ENCODE data around the gene TAF11L3.
"Not testable (repeated sequence)": the region's sequence is repeated elsewhere in the genome, so short reads cannot be mapped to it uniquely, and the experiment has no call there.

TAF11L3 gene

DNA sequence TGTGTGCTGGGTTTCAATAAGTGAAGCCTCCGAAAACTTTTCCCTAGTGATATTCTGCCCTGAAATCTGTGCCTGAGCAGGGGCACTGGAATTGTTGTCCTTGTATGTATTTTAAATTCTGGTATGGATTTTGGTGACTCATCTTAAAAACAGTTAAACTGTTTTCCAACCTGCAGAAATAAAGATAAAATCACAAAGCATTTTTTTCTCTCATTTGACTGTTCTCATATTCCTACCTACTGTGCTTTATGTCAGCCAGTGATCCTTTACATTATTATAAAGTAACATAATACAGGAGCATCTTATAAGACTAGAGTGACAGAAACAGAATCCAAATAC, 31.0 kb upstream of the TAF11L3 start:
- no peak for DNase-seq (ENCODE audit: low read depth)
- TF ChIP-seq MYC (IDR thresholded peaks at IDR 0.05; ENCODE audit: low read depth, low read length) (no peak), POLR2A (IDR thresholded peaks at IDR 0.05; ENCODE audit: extremely low read depth, insufficient read length) (no peak)
- TF ChIP-seq, protein P1, sequence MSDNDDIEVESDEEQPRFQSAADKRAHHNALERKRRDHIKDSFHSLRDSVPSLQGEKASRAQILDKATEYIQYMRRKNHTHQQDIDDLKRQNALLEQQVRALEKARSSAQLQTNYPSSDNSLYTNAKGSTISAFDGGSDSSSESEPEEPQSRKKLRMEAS (IDR thresholded peaks at IDR 0.05; ENCODE audit: low read depth, low read length) = no peak
- TF ChIP-seq, protein P2, sequence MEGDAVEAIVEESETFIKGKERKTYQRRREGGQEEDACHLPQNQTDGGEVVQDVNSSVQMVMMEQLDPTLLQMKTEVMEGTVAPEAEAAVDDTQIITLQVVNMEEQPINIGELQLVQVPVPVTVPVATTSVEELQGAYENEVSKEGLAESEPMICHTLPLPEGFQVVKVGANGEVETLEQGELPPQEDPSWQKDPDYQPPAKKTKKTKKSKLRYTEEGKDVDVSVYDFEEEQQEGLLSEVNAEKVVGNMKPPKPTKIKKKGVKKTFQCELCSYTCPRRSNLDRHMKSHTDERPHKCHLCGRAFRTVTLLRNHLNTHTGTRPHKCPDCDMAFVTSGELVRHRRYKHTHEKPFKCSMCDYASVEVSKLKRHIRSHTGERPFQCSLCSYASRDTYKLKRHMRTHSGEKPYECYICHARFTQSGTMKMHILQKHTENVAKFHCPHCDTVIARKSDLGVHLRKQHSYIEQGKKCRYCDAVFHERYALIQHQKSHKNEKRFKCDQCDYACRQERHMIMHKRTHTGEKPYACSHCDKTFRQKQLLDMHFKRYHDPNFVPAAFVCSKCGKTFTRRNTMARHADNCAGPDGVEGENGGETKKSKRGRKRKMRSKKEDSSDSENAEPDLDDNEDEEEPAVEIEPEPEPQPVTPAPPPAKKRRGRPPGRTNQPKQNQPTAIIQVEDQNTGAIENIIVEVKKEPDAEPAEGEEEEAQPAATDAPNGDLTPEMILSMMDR (IDR thresholded peaks at IDR 0.05; ENCODE audit: low read depth, low read length) = no peak
- H3K4me3 ChIP-seq (ENCODE audit: low read depth, low read length) = no peak overlapping the region

DNA sequence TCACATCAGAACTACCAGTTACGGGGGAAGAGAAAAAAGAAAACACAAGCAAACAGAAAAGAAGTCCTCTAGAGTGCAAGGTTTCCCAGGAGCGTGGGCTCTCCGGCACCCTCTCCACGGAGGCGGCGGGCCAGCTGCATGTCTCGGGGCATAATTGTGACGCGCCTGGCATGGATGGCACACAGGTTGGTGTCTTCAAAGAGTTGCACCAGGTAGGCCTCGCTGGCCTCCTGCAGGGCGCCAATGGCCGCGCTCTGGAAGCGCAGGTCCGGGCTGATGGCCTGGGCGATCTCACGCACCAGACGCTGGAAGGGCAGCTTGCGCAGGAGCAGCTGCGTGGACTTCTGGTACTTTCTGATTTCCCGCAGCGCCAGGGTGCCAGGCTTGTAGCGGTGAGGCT, 26.9 kb upstream of the TAF11L3 start:
- DNase-seq (ENCODE audit: low read depth); H3K4me3 ChIP-seq (ENCODE audit: low read depth, low read length): not testable (repeated sequence)

- no peak for DNase-seq (ENCODE audit: low read depth)
- TF ChIP-seq POLR2A (IDR thresholded peaks at IDR 0.05; ENCODE audit: extremely low read depth, insufficient read length) = no peak
- TF ChIP-seq, protein P2 (IDR thresholded peaks at IDR 0.05; ENCODE audit: low read depth, low read length) = no peak
- no peak for TF ChIP-seq MYC (IDR thresholded peaks at IDR 0.05; ENCODE audit: low read depth, low read length)
- TF ChIP-seq, protein P1 (IDR thresholded peaks at IDR 0.05; ENCODE audit: low read depth, low read length) = no peak
- no peak overlapping the region for H3K4me3 ChIP-seq (ENCODE audit: low read depth, low read length)
These were observed 25.4 kb upstream of the TAF11L3 start for GRCh38 chr5:17492770-17493169.

DNA sequence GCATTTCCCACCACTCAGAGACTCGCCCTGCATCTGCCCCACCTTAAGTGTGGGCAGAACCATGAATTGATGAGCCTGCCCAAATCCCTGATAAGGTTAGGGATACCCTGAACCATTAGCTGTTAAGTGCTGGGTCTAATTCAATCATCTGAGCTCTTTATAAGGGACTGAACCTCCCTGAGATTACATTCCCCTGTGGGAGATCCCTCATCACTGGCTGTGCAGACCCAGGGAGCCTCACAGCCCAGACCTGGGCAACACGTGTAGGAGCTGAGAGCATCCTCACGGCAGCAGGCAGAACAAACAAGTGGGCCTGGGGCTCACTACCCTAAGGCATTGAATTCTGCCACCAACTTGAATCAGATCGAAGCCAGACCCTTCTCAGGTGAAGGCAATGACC, 20.7 kb upstream of the TAF11L3 start:
- no peak overlapping the region for H3K4me3 ChIP-seq (ENCODE audit: low read depth, low read length)
- TF ChIP-seq POLR2A (IDR thresholded peaks at IDR 0.05; ENCODE audit: extremely low read depth, insufficient read length) (no peak), MYC (IDR thresholded peaks at IDR 0.05; ENCODE audit: low read depth, low read length) (no peak)
- TF ChIP-seq, protein P2 (IDR thresholded peaks at IDR 0.05; ENCODE audit: low read depth, low read length) = no peak
- TF ChIP-seq, protein P1 (IDR thresholded peaks at IDR 0.05; ENCODE audit: low read depth, low read length) = no peak
- DNase-seq (ENCODE audit: low read depth) = no peak

DNA sequence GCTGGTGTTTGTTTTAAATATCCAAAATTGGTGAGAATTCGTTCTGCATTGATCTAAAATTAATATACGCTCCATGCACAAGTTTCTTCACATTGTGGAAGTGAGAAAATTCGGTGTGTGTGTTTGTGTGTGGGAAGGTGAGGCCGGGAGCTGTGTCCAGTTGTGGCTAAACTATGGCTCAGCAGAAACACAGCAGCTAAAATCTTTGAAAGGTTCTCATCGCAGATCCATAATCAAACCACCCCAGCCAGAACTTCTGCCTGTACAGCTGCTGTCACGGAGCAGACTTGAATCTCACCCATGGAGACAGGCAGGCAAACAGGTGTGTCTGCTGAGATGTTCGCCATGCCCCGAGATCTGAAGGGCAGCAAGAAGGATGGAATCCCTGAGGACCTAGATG, 20.2 kb upstream of the TAF11L3 start, which contains the start of gene TAF11L2:
TAF11L2 (plus strand) TSS at position 301 of the 400 bp plus-strand sequence.
- DNase-seq (ENCODE audit: low read depth); H3K4me3 ChIP-seq (ENCODE audit: low read depth, low read length): not testable (repeated sequence)

- DNase-seq (ENCODE audit: low read depth) = no peak
- TF ChIP-seq, protein P1 (IDR thresholded peaks at IDR 0.05; ENCODE audit: low read depth, low read length) = no peak
- TF ChIP-seq POLR2A (IDR thresholded peaks at IDR 0.05; ENCODE audit: extremely low read depth, insufficient read length) = no peak
- TF ChIP-seq, protein P2 (IDR thresholded peaks at IDR 0.05; ENCODE audit: low read depth, low read length) = no peak
- TF ChIP-seq MYC (IDR thresholded peaks at IDR 0.05; ENCODE audit: low read depth, low read length) = no peak
- H3K4me3 ChIP-seq (ENCODE audit: low read depth, low read length) = no peak overlapping the region
These were observed 6.3 kb upstream of the TAF11L3 start for GRCh38 chr5:17511775-17512325.

GRCh38 chr5:17517526-17517925, 641 bp upstream of the TAF11L3 start:
- not testable (repeated sequence) for H3K4me3 ChIP-seq (ENCODE audit: low read depth, low read length)

DNA sequence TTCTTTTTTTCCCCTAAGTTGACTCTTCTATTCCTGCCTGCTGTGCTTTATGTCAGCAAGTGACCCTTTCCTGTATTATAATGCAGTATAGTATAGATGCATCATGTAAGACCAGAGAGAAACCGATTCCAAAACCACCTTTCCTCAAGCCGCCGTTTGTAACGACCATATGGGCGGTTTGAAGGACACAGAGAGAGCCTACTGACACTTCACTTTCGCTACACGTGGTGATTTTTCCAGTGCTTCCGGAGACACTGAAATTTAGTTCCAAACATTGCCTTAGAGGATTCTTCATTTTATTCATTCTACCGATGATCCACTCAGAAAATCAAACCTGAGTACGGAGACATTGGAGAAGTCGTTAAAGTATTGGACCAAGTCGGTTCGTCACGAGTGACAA, 1.3 kb downstream of the TAF11L3 start:
- not testable (repeated sequence) for H3K4me3 ChIP-seq (ENCODE audit: low read depth, low read length); DNase-seq (ENCODE audit: low read depth)

More at GRCh38 chr5:17517526-17517925, 641 bp upstream of the TAF11L3 start:
- DNase-seq (ENCODE audit: low read depth) = not testable (repeated sequence)

DNA sequence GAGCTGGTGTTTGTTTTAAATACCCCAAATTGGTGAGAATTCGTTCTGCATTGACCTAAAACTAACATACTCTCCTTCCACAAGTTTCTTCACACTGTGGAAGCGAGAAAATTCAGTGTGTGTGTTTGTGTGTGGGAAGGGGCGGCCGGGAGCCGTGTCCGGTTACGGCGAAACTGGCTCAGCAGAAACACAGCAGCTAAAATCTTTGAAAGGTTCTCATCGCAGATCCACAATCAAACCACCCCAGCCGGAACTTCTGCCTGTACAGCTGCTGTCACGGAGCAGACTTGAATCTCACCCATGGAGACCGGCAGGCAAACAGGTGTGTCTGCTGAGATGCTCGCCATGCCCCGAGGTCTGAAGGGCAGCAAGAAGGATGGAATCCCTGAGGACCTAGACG, 3.3 kb downstream of the TAF11L3 start, which contains the start of gene TAF11L4:
TAF11L4 (plus strand) TSS at position 301 of the 400 bp plus-strand sequence.
- H3K4me3 ChIP-seq (ENCODE audit: low read depth, low read length); DNase-seq (ENCODE audit: low read depth): not testable (repeated sequence)

DNA sequence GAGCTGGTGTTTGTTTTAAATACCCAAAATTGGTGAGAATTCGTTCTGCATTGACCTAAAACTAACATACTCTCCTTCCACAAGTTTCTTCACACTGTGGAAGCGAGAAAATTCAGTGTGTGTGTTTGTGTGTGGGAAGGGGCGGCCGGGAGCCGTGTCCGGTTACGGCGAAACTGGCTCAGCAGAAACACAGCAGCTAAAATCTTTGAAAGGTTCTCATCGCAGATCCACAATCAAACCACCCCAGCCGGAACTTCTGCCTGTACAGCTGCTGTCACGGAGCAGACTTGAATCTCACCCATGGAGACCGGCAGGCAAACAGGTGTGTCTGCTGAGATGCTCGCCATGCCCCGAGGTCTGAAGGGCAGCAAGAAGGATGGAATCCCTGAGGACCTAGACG, 6.8 kb downstream of the TAF11L3 start, which contains the start of gene TAF11L5:
TAF11L5 (plus strand) TSS at position 301 of the 400 bp plus-strand sequence.
- not testable (repeated sequence) for DNase-seq (ENCODE audit: low read depth); H3K4me3 ChIP-seq (ENCODE audit: low read depth, low read length)

GRCh38 chr5:17526504-17526903, 8.3 kb downstream of the TAF11L3 start:
- DNase-seq (ENCODE audit: low read depth) = peak; percentile 19

DNA sequence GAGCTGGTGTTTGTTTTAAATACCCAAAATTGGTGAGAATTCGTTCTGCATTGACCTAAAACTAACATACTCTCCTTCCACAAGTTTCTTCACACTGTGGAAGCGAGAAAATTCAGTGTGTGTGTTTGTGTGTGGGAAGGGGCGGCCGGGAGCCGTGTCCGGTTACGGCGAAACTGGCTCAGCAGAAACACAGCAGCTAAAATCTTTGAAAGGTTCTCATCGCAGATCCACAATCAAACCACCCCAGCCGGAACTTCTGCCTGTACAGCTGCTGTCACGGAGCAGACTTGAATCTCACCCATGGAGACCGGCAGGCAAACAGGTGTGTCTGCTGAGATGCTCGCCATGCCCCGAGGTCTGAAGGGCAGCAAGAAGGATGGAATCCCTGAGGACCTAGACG, 10.2 kb downstream of the TAF11L3 start, which contains the start of gene TAF11L6:
TAF11L6 (plus strand) TSS at position 301 of the 400 bp plus-strand sequence.
- H3K4me3 ChIP-seq (ENCODE audit: low read depth, low read length); DNase-seq (ENCODE audit: low read depth): not testable (repeated sequence)

More at GRCh38 chr5:17526504-17526903, 8.3 kb downstream of the TAF11L3 start:
- not testable (repeated sequence) for H3K4me3 ChIP-seq (ENCODE audit: low read depth, low read length)
